GM21360 (cell line): ENCODE results near the gene POU2AF3.

Experiments used
- ATAC-seq: cut with Tn5 transposase; IDR thresholded peaks from one replicate; pipeline ENCODE4 v1.9.1; 2021; ENCODE audit warnings: mild to moderate bottlenecking, moderate library complexity; ENCODE audit not compliant: unreplicated experiment

Gene POU2AF3

GRCh38 chr11:111352231-111352746, 53.9 kb downstream of the POU2AF3 start:
- ATAC-seq, result no peak

GRCh38 chr11:111352935-111353710, 54.8 kb downstream of the POU2AF3 start:
- no peak for ATAC-seq

GRCh38 chr11:111353776-111354600, 55.6 kb downstream of the POU2AF3 start:
- no peak for ATAC-seq

- no peak for ATAC-seq
Measured at GRCh38 chr11:111354601-111354891, 56.2 kb downstream of the POU2AF3 start.

- no peak for ATAC-seq
Measured at GRCh38 chr11:111355101-111355500, 56.8 kb downstream of the POU2AF3 start.

GRCh38 chr11:111355956-111356659, 57.8 kb downstream of the POU2AF3 start:
- ATAC-seq, result no peak

- no peak for ATAC-seq
Measured at GRCh38 chr11:111356660-111357048, 58.3 kb downstream of the POU2AF3 start.

- no peak for ATAC-seq
Measured at GRCh38 chr11:111357150-111358037, 59.0 kb downstream of the POU2AF3 start.
